Ascending aorta (tissue), 2 donors: ENCODE results near the gene AVP. TPM values are rescaled to one million over a fixed set of nuclear protein-coding genes. Genes with fewer than 3 reads are reported as not detected.

Experiments used
- DNase-seq, 2 donors: peaks; one replicate each; pipeline ENCODE4 v3.0.0-alpha.2; 2019; ENCODE audit warnings: low spot score in 2 of 2
- H3K27ac ChIP-seq, 2 donors: fragments of 200-600 bp; sonication (generic); one replicate each; pipeline ENCODE4 v1.5.1; 2016 to 2017; ENCODE audit warnings: mild to moderate bottlenecking in 1 of 2
- H3K27me3 ChIP-seq: fragments of 200-600 bp; sonication (generic); one replicate; pipeline ENCODE4 v1.5.1; 2017
- H3K36me3 ChIP-seq, 2 donors: fragments of 200-600 bp; sonication (generic); one replicate each; pipeline ENCODE4 v1.5.1; 2016
- H3K4me1 ChIP-seq, 2 donors: fragments of 200-600 bp; sonication (generic); one replicate each; pipeline ENCODE4 v1.5.1; 2016 to 2017; ENCODE audit warnings: mild to moderate bottlenecking in 1 of 2
- H3K4me3 ChIP-seq, 2 donors: fragments of 200-600 bp; sonication (generic); one replicate each; pipeline ENCODE4 v1.5.1; 2016 to 2017; ENCODE audit warnings: mild to moderate bottlenecking in 1 of 2
- H3K9me3 ChIP-seq, 2 donors: fragments of 200-600 bp; sonication (generic); one replicate each; pipeline ENCODE4 v1.5.1; 2016
- intact Hi-C: fragments of 100-400 bp; cut with DNase I; formaldehyde crosslinking; loops from one replicate; pipeline ENCODE4 v1.15.1; 2023
- total RNA-seq: library from RNA; depleted of rRNA; stranded (reverse); fragments of >200 nt; gene quantifications from one replicate; pipeline ENCODE4 v1.1.0, GENCODE V29; 2016
- TF ChIP-seq, protein P1 (sequence below), 3 experiments: fragments of 200-600 bp in 2 of 3; fragments of 450-650 bp in 1 of 3; sonication (generic) in 2 of 3; IDR thresholded peaks; one replicate each; pipeline ENCODE4 v1.5.1; 2016 to 2019; ENCODE audit warnings: antibody characterized with exemption in 3 of 3, mild to moderate bottlenecking in 1 of 3, moderate library complexity in 1 of 3

Gene AVP
- total RNA-seq, 1 donor from 2014 or later = not detected

- Histone ChIP-seq H3K27me3 (no peaks in the 10 kb centered on the region), H3K27ac (no peak overlapping the region), H3K4me1 (peaks cover 0 to 13% of the 10 kb centered on the region in 2 donors), H3K4me3 (no peak overlapping the region), H3K36me3 (peaks cover 40 to 50% of the 10 kb centered on the region in 2 donors), H3K9me3 (no peaks in the 10 kb centered on the region)
- no peak for DNase-seq
- intact Hi-C loops = loop anchor here (10.0 kb wide), 5 partner anchors 195 to 1145 kb away; partner anchors contain the start of genes DNAAF9, IDH3B, PCED1A and SIRPA
- TF ChIP-seq, protein P1, sequence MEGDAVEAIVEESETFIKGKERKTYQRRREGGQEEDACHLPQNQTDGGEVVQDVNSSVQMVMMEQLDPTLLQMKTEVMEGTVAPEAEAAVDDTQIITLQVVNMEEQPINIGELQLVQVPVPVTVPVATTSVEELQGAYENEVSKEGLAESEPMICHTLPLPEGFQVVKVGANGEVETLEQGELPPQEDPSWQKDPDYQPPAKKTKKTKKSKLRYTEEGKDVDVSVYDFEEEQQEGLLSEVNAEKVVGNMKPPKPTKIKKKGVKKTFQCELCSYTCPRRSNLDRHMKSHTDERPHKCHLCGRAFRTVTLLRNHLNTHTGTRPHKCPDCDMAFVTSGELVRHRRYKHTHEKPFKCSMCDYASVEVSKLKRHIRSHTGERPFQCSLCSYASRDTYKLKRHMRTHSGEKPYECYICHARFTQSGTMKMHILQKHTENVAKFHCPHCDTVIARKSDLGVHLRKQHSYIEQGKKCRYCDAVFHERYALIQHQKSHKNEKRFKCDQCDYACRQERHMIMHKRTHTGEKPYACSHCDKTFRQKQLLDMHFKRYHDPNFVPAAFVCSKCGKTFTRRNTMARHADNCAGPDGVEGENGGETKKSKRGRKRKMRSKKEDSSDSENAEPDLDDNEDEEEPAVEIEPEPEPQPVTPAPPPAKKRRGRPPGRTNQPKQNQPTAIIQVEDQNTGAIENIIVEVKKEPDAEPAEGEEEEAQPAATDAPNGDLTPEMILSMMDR (IDR thresholded peaks at IDR 0.05) = no peak
Observed at GRCh38 chr20:3040086-3040485, 44.4 kb downstream of the AVP start.

DNA sequence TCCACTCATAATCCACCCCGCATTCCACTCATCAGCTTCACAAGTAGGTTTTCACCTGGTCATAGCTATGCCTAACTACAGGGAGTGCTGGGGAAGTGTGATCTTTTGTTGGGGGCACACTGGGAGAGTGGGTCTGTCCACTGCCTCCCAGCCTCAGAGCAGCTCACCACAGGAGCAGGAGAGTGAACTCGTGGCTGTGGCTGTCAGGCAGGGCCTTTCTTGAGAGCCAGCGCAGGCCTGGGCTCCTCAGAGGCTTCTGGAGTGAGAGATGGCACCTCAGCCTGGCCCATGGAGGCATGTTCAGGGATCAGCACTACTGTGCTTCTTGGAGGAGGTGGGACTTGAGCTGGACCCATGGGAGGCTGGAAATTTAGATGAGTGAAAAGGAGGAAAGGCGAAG is 45.1 kb downstream of the AVP start:
- H3K27ac ChIP-seq = no peak overlapping the region
- H3K4me3 ChIP-seq = no peak overlapping the region
- H3K9me3 ChIP-seq = no peaks in the 10 kb centered on the region
- no peaks in the 10 kb centered on the region for H3K27me3 ChIP-seq
- peaks cover 43 to 51% of the 10 kb centered on the region in 2 donors for H3K36me3 ChIP-seq
- DNase-seq = no peak
- TF ChIP-seq, protein P1 (IDR thresholded peaks at IDR 0.05) = no peak
- intact Hi-C loops = no loop called here
- peaks cover 0 to 13% of the 10 kb centered on the region in 2 donors for H3K4me1 ChIP-seq

DNA sequence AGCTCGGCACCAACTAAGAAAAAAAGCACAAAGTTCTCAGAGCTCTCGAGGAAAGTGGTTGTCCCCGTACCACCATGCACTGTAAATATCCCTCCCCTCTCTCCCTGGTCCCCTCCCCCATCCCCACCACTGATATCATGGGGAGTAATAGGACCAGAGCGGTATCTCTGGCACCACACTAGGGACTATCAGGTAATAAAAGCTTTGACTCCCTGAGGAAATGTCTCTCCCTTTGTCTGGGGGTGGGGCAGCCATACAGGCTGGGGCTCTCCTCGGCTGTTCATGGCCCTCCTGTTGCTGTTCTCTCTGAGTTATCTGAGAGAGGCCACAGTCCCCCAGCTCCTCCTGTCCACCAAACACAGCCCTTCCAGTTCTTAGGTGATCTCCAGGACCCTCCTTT is 46.1 kb downstream of the AVP start:
- Histone ChIP-seq H3K4me1 (peaks cover 0 to 13% of the 10 kb centered on the region in 2 donors), H3K9me3 (no peaks in the 10 kb centered on the region), H3K27me3 (no peaks in the 10 kb centered on the region), H3K27ac (no peak overlapping the region), H3K4me3 (no peak overlapping the region), H3K36me3 (peaks cover 43 to 51% of the 10 kb centered on the region in 2 donors)
- DNase-seq = no peak
- TF ChIP-seq, protein P1 (IDR thresholded peaks at IDR 0.05) = no peak
- intact Hi-C loops = no loop called here

- DNase-seq = no peak
- Histone ChIP-seq H3K4me1 (peaks cover 0 to 11% of the 10 kb centered on the region in 2 donors), H3K27ac (no peak overlapping the region), H3K9me3 (no peaks in the 10 kb centered on the region), H3K27me3 (no peaks in the 10 kb centered on the region), H3K36me3 (peaks cover 43 to 51% of the 10 kb centered on the region in 2 donors), H3K4me3 (no peak overlapping the region)
- TF ChIP-seq, protein P1 (IDR thresholded peaks at IDR 0.05) = no peak
- intact Hi-C loops = no loop called here
Observed at GRCh38 chr20:3037654-3038053, 46.9 kb downstream of the AVP start.

DNA sequence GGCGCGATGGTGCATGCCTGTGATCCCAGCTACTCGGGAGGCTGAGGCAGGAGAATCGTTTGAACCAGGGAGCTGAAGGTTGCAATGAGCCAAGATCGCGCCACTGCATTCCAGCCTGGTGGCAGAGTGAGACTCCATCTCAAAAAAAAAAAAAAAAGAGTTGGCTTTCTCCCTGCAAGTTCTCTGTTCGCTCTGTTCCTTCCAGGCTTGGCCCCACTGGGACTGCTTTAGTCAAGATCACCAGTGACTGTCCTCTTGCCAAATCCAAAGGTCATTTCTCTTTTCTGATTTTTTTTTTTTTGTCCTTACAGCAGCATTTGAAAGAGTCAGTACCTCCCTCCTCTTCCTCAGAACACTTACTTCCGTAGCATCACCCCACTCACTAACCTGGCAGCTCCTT is 51.9 kb downstream of the AVP start:
- no peak for DNase-seq
- peaks cover 49% of the 10 kb centered on the region in 2 donors for H3K36me3 ChIP-seq
- H3K4me1 ChIP-seq = no peaks in the 10 kb centered on the region
- TF ChIP-seq, protein P1 (IDR thresholded peaks at IDR 0.05) = no peak
- H3K4me3 ChIP-seq = no peak overlapping the region
- intact Hi-C loops = no loop called here
- H3K27ac ChIP-seq = no peak overlapping the region
- H3K27me3 ChIP-seq = no peaks in the 10 kb centered on the region
- H3K9me3 ChIP-seq = no peaks in the 10 kb centered on the region

Other genes with a start within 250 kb of the AVP start
- 49.7 TPM for gene PCED1A, start 244.1 kb downstream of the AVP start, total RNA-seq
- 61.1 TPM for gene VPS16, start 244.0 kb downstream of the AVP start, total RNA-seq
- 24.2 TPM for gene PTPRA, start 211.2 kb downstream of the AVP start, total RNA-seq
- gene GNRH2, start 41.1 kb downstream of the AVP start, total RNA-seq = not detected
- 56.4 TPM for gene MRPS26, start 38.7 kb downstream of the AVP start, total RNA-seq
- gene OXT, start 13.1 kb downstream of the AVP start, total RNA-seq = not detected
- gene FASTKD5, start 75.1 kb upstream of the AVP start, total RNA-seq = 6.1 TPM
- 6.8 TPM for gene UBOX5, start 75.1 kb upstream of the AVP start, total RNA-seq
- 14.9 TPM for gene LZTS3, start 88.8 kb upstream of the AVP start, total RNA-seq
- 18.0 TPM for gene DDRGK1, start 120.0 kb upstream of the AVP start, total RNA-seq
- gene ITPA, start 124.8 kb upstream of the AVP start, total RNA-seq = 111 TPM
- gene SLC4A11, start 154.5 kb upstream of the AVP start, total RNA-seq = 1.6 TPM